GM10248 (cell line): Measurements from ENCODE around the gene FAM228A.

Experiments used
- CTCF ChIA-PET: fragments of 300-600 bp; sonication (Branson Sonifier 250); formaldehyde crosslinking; extraction: SDS; loops from one replicate; lab custom pipeline; 2021; ENCODE audit warnings: antibody characterized with exemption; lab: Yijun Ruan, JAX
- POLR2A ChIA-PET: fragments of 350-650 bp; sonication (Branson Sonifier 250); formaldehyde crosslinking; extraction: SDS; loops from one replicate; lab custom pipeline; 2020; ENCODE audit warnings: antibody characterized with exemption; lab: Yijun Ruan, JAX
- DNase-seq: peaks from one replicate; pipeline ENCODE4 v3.0.0; 2012; ENCODE audit errors: extremely low spot score
- TF ChIP-seq, protein P1 (sequence below): IDR thresholded peaks from 2 replicates; pipeline ENCODE4 v1.5.1; 2012; ENCODE audit warnings: mild to moderate bottlenecking, low read depth; ENCODE audit errors: extremely low read depth, missing control alignments, control extremely low read depth

Gene FAM228A

DNA sequence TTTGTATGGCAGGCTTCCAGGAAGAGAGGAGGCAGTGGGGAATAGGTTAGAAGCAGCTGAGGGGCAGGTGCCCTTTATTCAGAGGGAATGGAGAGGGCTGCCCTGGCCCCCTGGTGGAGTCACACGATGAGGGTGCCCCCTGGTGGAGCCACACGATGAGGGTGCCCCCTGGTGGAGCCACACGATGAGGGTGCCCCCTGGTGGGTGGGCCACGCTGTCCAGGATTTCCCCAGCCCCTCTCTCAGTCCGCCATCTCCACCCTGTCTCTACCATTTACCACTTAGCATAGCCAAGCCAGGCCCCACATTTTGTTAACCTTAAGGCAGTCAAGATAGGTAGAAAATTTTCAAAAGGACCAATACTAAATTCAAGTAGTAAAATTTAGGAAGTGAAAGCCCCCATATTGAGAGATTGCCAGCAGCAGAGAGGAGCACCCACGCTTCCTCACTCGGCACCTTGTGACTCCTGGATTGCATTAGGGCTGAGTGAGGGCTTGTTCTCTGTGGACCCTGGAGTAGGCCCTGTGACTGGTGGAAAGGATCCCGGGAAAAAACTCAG lies 10.4 kb upstream of the FAM228A start:
- CTCF ChIA-PET, result interaction anchor here (0.7 to 6.7 kb wide), 10 partner anchors 9 to 340 kb away, joined by 3 to 27 read pairs (median 4); partner anchors contain the start of genes ATAD2B and FAM228A
- POLR2A ChIA-PET, result no interaction called here
- peak; percentile 79 for DNase-seq
- TF ChIP-seq, protein P1, sequence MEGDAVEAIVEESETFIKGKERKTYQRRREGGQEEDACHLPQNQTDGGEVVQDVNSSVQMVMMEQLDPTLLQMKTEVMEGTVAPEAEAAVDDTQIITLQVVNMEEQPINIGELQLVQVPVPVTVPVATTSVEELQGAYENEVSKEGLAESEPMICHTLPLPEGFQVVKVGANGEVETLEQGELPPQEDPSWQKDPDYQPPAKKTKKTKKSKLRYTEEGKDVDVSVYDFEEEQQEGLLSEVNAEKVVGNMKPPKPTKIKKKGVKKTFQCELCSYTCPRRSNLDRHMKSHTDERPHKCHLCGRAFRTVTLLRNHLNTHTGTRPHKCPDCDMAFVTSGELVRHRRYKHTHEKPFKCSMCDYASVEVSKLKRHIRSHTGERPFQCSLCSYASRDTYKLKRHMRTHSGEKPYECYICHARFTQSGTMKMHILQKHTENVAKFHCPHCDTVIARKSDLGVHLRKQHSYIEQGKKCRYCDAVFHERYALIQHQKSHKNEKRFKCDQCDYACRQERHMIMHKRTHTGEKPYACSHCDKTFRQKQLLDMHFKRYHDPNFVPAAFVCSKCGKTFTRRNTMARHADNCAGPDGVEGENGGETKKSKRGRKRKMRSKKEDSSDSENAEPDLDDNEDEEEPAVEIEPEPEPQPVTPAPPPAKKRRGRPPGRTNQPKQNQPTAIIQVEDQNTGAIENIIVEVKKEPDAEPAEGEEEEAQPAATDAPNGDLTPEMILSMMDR, result peak; percentile 81

DNA sequence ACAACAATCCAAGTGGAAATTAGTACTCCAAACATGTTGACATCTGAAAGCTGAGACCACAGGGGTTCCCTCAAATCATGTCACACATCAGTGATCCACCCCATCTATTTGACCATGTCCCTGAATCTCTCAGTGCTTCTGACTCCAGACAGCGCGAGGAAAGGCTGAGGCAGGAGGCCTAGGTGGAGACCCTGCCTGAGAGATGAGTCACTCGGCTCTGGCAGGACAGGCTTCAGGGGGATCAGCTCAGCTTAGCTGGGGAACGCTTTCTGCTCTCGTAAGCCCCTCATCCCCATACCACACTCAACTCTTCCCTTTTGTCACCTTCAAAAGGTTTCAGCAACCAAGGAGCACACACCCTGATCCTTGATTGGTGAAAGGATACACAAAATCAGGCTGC lies 5.8 kb upstream of the FAM228A start:
- ChIA-PET POLR2A (no interaction called here), CTCF (interaction anchor here (1.5 kb wide), 1 partner anchor 52 kb away, joined by 3 read pairs; no protein-coding TSS in a partner anchor)
- TF ChIP-seq, protein P1, result no peak
- no peak for DNase-seq

DNA sequence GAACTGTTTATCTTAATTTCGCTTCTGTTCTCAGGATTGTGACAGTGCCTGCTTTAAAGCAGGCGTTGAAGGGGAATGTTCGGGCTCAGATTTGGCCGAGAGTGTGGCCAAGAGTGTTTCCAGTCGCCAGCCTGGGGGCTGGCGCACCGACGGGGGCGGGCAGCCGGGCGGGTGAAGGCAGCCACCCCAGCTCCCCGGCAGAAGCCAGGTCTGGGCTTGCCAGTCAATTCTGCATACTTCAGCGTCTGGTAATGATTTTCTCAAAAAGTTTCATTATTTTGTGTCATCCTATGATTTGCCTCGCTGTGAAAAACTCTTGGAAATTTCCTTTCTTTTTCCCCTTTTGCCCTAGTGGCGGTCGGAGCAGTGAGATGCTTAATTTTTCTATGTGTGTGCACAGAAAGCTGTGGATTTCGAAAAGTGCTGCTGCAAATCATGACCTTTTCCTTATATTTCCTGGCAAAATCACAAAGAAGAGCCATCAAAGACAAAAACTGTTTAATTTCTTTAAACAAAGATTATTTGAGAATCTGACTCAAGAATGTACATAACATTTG lies 856 bp downstream of the FAM228A start:
- no peak for DNase-seq
- POLR2A ChIA-PET, result no interaction called here
- TF ChIP-seq, protein P1, result no peak
- CTCF ChIA-PET, result interaction anchor here (1.0 to 5.2 kb wide), 3 partner anchors 11 to 314 kb away, joined by 3 to 27 read pairs (median 4); partner anchors contain the start of gene TP53I3

DNA sequence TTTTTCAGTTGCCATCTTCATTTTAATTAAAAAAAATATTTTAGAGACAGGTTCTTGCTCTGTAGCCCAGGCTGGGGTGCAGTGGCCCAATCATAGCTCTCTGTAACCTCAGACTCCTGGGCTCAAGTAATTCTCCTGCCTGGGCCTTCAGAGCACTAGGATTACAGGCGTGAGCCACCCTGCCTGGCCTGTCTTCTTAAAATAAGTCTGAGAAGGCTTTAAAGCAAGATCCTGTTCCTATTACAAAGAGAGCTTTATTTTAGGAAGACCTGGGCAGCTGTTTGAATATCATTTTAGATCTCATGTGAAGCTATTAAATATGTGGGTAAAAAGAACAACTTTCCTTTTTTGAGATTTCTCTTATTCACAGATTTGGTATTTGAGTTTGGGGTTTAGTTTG lies 1.5 kb downstream of the FAM228A start:
- CTCF ChIA-PET, result interaction anchor here (0.6 to 5.2 kb wide), 4 partner anchors 9 to 314 kb away, joined by 3 to 27 read pairs (median 4); partner anchors contain the start of gene TP53I3

DNA sequence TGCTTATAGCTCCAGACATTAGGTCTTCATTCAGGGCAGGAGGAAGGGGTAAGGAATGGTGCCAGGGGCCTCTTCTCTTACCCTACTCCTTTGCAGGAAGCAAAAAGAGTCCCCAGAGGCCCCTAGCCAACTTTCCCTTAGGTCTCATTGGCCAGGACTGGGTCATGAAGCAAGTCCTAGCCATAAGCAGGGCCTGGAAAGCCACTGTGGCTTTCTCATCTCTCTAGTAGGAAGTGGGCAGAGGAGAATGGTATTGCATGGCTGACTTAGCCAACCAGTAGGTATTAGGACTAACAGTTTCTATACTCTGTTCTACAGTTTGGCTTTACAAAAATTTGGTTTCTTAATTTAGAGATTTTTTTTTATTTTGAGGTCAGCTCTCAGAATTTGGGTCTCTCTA lies 4.8 kb downstream of the FAM228A start:
- DNase-seq, result no peak
- POLR2A ChIA-PET, result no interaction called here

More for the DNA sequence above, 1.5 kb downstream of the FAM228A start:
- DNase-seq, result no peak
- POLR2A ChIA-PET, result no interaction called here
- TF ChIP-seq, protein P1, result no peak

DNA sequence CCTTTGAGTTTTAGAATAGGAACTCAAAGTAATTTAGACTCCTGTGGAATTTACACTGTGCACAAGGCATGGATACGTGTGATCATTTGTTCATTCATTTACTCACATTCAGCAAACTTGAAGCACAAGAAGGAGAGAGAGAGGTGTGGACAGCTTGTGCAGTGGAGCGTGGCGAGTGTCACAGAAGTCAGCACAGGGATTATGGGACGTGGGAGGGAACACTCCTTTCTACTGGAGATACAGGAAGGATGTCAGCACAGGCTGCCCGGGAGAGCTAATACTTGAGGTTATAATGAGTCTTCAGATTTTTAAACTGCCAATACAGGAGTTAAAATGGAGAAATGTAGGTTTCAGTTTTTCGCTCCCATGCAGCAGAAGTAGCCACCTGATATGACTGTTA lies 7.0 kb downstream of the FAM228A start:
- TF ChIP-seq, protein P1, result no peak
- DNase-seq, result no peak
- CTCF ChIA-PET, result interaction anchor here (0.9 to 1.8 kb wide), 2 partner anchors 8 to 31 kb away, joined by 3 to 4 read pairs; no protein-coding TSS in a partner anchor
- POLR2A ChIA-PET, result no interaction called here

More for the DNA sequence above, 4.8 kb downstream of the FAM228A start:
- CTCF ChIA-PET, result interaction anchor here (1.2 to 1.8 kb wide), 2 partner anchors 18 to 96 kb away, joined by 3 to 5 read pairs; no protein-coding TSS in a partner anchor
- TF ChIP-seq, protein P1, result no peak
